SK-N-SH (cell line): ENCODE data around the gene STMN1.

Experiments
- CTCF ChIP-seq: fragments of 200-600 bp; sonication (generic); IDR thresholded peaks from 2 replicates; pipeline ENCODE4 v1.6.1; 2017; ENCODE audit warnings: antibody characterized with exemption, mild to moderate bottlenecking, moderate library complexity
- ELF1 ChIP-seq: IDR thresholded peaks from 2 replicates; pipeline ENCODE4 v1.4.0; 2012
- GATA2 ChIP-seq: sonication (generic); formaldehyde crosslinking; IDR thresholded peaks from 2 replicates; pipeline ENCODE4 v1.5.0; 2020; ENCODE audit warnings: mild to moderate bottlenecking, missing genetic modification reagents
- POLR2AphosphoS5 ChIP-seq: IDR thresholded peaks from 2 replicates; pipeline ENCODE4 v1.6.1; 2012; ENCODE audit warnings: low read depth, low read length
- RAD21 ChIP-seq: IDR thresholded peaks from 2 replicates; pipeline ENCODE4 v1.6.1; 2012; ENCODE audit warnings: mild to moderate bottlenecking, low read length
- RCOR1 ChIP-seq: fragments of 150-350 bp; IDR thresholded peaks from 2 replicates; pipeline ENCODE4 v1.6.1; 2017; ENCODE audit warnings: antibody characterized with exemption, low read length

- TF ChIP-seq RCOR1: no peak
- TF ChIP-seq CTCF: no peak
- TF ChIP-seq RAD21: no peak
- no peak for TF ChIP-seq GATA2 (CRISPR knock-in tag)
- TF ChIP-seq POLR2AphosphoS5: no peak
- no peak for TF ChIP-seq ELF1
These were observed 39.5 kb upstream of the STMN1 start for GRCh38 chr1:25945761-25946160.
